Thymus (tissue), 11 donors: ENCODE results near the gene FAM161A. TPM values are rescaled to one million over a fixed set of nuclear protein-coding genes. Genes with fewer than 3 reads are reported as not detected.
"Not testable (repeated sequence)": the region's sequence is repeated elsewhere in the genome, so short reads cannot be mapped to it uniquely, and the experiment has no call there.

Experiments used
- DNase-seq, 9 donors: peaks; one replicate each; pipeline ENCODE4 v3.0.0-alpha.2; 2013; ENCODE audit warnings: low spot score in 9 of 9, low read depth in 6 of 9, missing footprints in 1 of 9
- H3K27ac ChIP-seq, 2 donors: one replicate each; pipeline ENCODE4 v1.5.1; 2013; ENCODE audit warnings: control low read depth in 1 of 2, low read depth in 1 of 2, low read length in 1 of 2, mild to moderate bottlenecking in 1 of 2, moderate library complexity in 1 of 2
- H3K27me3 ChIP-seq, 2 donors: one replicate each; pipeline ENCODE4 v1.5.1; 2013; ENCODE audit warnings: low read length in 1 of 2; ENCODE audit not compliant: control insufficient read depth in 2 of 2, insufficient read depth in 1 of 2
- H3K36me3 ChIP-seq, 2 donors: one replicate each; pipeline ENCODE4 v1.5.1; 2013; ENCODE audit warnings: low read length in 1 of 2, mild to moderate bottlenecking in 1 of 2, moderate library complexity in 1 of 2; ENCODE audit not compliant: control insufficient read depth in 2 of 2, insufficient read depth in 2 of 2
- H3K4me1 ChIP-seq, 2 donors: one replicate each; pipeline ENCODE4 v1.5.1; 2013; ENCODE audit warnings: low read length in 2 of 2; ENCODE audit not compliant: control insufficient read depth in 2 of 2, insufficient read depth in 2 of 2
- H3K4me3 ChIP-seq, 2 donors: one replicate each; pipeline ENCODE4 v1.5.1; 2013; ENCODE audit warnings: low read length in 2 of 2, control low read depth in 1 of 2, mild to moderate bottlenecking in 1 of 2
- H3K9me3 ChIP-seq, 2 donors: one replicate each; pipeline ENCODE4 v1.5.1; 2013; ENCODE audit warnings: low read length in 1 of 2, mild to moderate bottlenecking in 1 of 2; ENCODE audit not compliant: control insufficient read depth in 2 of 2, insufficient read depth in 1 of 2
- WGBS: extraction: QIAGEN DNeasy Blood & Tissue Kit; methylation state at CpG from one replicate; pipeline ENCODE4 v1.1.7; 2013; 5-methylcytosine and 5-hydroxymethylcytosine counted together
- polyA plus RNA-seq: library from polyadenylated mRNA; stranded (reverse); fragments of 200-250 nt; gene quantifications from one replicate; pipeline ENCODE4 v1.2.3, GENCODE V29; 2013
- total RNA-seq: library from RNA; stranded (reverse); fragments of 120-200 nt; gene quantifications from one replicate; pipeline ENCODE4 v1.2.4, GENCODE V29; 2013
- donor health status: healthy.

The FAM161A gene
- total and polyA plus RNA-seq, 2 donors, result 2.2 to 4.0 TPM

GRCh38 chr2:61814539-61815160 is 39.2 kb downstream of the FAM161A start:
- no peak overlapping the region for H3K27ac ChIP-seq
- H3K9me3 ChIP-seq, result no peaks in the 10 kb centered on the region
- no peaks in the 10 kb centered on the region for H3K27me3 ChIP-seq
- H3K36me3 ChIP-seq, result no peaks in the 10 kb centered on the region
- DNase-seq, result no peak
- 95% methylated on average over 6 of the region's 6 CpGs for WGBS
- H3K4me3 ChIP-seq, result no peak overlapping the region
- H3K4me1 ChIP-seq, result no peaks in the 10 kb centered on the region

DNA sequence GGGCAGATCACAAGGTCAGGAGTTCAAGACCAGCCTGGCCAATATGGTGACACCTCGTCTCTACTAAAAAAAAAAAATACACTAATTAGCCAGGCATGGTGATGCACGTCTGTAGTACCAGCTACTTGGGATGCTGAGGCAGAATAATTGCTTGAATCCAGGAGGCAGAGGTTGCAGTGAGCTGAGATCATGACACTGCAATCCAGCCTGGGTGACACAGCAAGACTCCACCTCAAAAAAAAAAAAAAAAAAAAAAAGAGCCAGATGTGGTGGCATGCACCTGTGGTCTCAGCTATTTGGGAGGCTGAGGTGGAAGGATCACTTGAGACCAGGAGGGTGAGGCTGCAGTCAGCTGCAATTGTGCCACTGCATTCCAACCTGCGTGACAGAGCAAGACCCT is 40.5 kb downstream of the FAM161A start:
- H3K4me1 ChIP-seq, H3K9me3 ChIP-seq, H3K27me3 ChIP-seq, H3K27ac ChIP-seq, H3K36me3 ChIP-seq, DNase-seq, H3K4me3 ChIP-seq: not testable (repeated sequence)
- WGBS, result 98% methylated on average over 3 of the region's 3 CpGs

GRCh38 chr2:61811821-61812220 is 42.0 kb downstream of the FAM161A start:
- Histone ChIP-seq H3K4me1 (no peaks in the 10 kb centered on the region), H3K27ac (no peak overlapping the region), H3K4me3 (no peak overlapping the region), H3K9me3 (no peaks in the 10 kb centered on the region), H3K36me3 (no peaks in the 10 kb centered on the region), H3K27me3 (no peaks in the 10 kb centered on the region)
- DNase-seq, result no peak
- WGBS, result 96% methylated on average over 3 of the region's 3 CpGs

DNA sequence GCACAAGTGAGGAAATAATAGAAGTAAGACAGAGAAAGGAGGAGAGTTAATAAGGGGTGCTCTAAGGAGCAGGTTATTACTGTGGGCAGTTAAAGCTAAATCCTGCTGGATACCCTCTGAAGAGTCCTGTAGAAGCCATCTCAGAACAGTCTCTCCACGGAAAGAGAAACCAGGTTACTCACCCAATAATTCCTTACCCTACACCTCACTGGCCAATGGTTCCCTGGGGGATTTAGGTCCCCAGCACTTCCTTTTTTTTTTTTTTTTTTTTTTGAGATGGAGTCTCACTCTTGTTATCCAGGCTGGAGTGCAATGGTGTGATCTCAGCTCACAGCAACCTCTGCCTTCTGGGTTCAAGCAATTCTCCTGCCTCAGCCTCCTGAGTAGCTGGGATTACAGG is 43.7 kb downstream of the FAM161A start:
- not testable (repeated sequence) for DNase-seq, H3K4me1 ChIP-seq, H3K9me3 ChIP-seq, H3K27me3 ChIP-seq, H3K27ac ChIP-seq, H3K36me3 ChIP-seq, H3K4me3 ChIP-seq
- 93% methylated on average over 1 of the region's 1 CpG for WGBS

DNA sequence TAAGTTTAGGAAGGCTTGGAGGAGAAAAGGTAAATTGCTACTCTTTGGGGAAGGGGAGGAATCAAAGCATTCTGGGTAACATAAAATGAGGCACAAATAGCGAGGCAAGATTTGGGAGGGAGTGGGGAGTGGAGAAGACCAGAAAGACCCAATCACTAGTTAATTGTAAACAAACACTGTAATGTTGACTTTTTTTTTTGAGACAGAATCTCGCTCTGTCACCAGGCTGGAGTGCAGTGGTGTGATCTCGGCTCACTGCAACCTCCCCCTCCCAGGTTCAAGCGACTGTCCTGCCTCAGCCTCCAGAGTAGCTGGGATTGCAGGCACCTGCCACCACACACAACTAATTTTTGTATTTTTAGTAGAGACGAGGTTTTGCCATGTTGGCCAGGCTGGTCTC is 45.2 kb downstream of the FAM161A start:
- 97% methylated on average over 5 of the region's 5 CpGs for WGBS

DNA sequence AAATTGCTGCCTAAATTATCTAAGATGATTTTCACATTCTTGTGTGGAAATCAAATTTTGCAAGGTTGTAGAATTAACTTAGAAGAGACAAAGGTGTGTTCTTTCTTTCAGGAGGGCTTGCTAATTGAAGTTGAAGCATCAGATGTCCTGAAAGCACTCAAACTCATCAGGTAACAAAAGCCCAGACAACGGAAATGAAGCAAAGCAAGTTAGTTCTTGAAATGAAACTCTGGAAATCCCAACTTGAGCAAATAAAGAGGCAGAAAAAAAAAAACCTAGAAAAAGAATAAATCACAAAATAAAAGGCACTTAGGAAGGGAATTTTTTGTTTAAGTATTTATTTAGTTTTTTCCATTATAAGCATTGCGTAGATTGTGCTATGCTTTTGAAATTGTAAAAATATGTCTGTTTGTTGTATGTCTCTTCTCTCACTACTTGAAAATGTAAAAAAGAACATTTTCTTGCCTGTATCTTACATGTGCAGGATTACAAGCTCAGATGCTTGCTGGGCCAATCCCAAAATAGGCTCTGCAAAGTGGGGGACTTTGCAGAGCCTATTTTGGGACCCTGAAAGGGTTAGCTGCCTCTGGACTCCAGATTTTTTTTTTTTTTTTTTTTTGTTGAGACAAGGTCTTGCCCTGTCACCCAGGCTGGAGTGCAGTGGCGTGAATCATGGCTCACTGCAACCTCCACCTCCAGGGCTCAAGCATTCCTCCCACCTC is 46.7 kb downstream of the FAM161A start:
- no peak overlapping the region for H3K4me3 ChIP-seq
- no peaks in the 10 kb centered on the region for H3K27me3 ChIP-seq
- DNase-seq, result peak in 1 of 9 donors; percentile 17
- no peaks in the 10 kb centered on the region for H3K4me1 ChIP-seq
- H3K36me3 ChIP-seq, result no peaks in the 10 kb centered on the region
- H3K27ac ChIP-seq, result peak overlapping the region in 1 of 2 donors; percentile 40
- no peaks in the 10 kb centered on the region for H3K9me3 ChIP-seq
- 89% methylated on average over 3 of the region's 3 CpGs for WGBS

More for the DNA sequence above, 45.2 kb downstream of the FAM161A start:
- not testable (repeated sequence) for H3K4me3 ChIP-seq, H3K27me3 ChIP-seq, DNase-seq, H3K36me3 ChIP-seq, H3K27ac ChIP-seq, H3K9me3 ChIP-seq, H3K4me1 ChIP-seq

GRCh38 chr2:61802548-61802947 is 51.3 kb downstream of the FAM161A start:
- no peak overlapping the region for H3K4me3 ChIP-seq
- peaks cover 0 to 2% of the 10 kb centered on the region in 2 donors for H3K27me3 ChIP-seq
- H3K36me3 ChIP-seq, result no peaks in the 10 kb centered on the region
- no peaks in the 10 kb centered on the region for H3K9me3 ChIP-seq
- no peak for DNase-seq
- H3K27ac ChIP-seq, result no peak overlapping the region
- H3K4me1 ChIP-seq, result no peaks in the 10 kb centered on the region
- 92% methylated on average over 4 of the region's 4 CpGs for WGBS

DNA sequence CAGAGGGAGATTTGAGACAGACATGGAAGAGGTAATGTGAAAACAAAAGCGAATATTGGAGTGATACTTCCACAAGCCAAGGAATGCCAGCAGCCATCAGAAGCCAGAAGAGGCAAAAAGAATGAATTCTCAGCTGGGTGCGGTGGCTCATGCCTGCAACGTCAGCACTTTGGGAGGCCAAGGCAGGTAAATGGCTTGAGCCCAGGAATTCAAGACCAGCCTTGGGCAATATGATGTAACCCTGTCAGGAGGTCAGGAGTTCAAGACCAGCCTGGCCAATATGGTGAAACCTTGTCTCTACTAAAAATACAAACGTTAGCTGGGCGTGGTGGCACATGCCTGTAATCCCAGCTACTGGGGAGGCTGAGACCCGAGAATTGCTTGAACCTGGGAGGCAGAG is 54.8 kb downstream of the FAM161A start:
- DNase-seq, result no peak
- WGBS, result 98% methylated on average over 6 of the region's 6 CpGs
- H3K4me3 ChIP-seq, result no peak overlapping the region
- H3K4me1 ChIP-seq, result no peaks in the 10 kb centered on the region
- H3K27me3 ChIP-seq, result peaks cover 0 to 2% of the 10 kb centered on the region in 2 donors
- H3K36me3 ChIP-seq, result no peaks in the 10 kb centered on the region
- H3K9me3 ChIP-seq, result no peaks in the 10 kb centered on the region
- H3K27ac ChIP-seq, result no peak overlapping the region

DNA sequence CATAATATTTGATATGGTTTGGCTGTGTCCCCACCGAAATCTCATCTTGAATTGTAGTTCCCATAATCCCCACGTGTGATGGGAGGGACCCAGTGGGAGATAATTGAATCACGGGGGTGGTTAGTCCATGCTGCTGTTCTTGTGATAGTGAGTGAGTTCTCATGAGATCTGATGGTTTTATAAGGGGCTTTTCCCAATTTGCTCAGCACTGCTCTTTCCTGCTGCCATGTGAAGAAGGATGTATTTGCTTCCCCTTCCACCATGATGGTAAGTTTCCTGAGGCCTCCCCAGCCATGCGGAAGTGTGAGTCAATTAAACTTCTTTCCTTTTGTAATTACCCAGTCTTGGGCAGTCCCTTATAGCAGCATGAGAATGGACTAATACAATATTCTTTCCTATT is 56.4 kb downstream of the FAM161A start:
- not testable (repeated sequence) for H3K4me3 ChIP-seq, H3K36me3 ChIP-seq, H3K9me3 ChIP-seq, H3K4me1 ChIP-seq, H3K27ac ChIP-seq, H3K27me3 ChIP-seq, DNase-seq
- 91% methylated on average over 4 of the region's 4 CpGs for WGBS
